ENCODE results near the gene CEP131. TPM values are rescaled to one million over a fixed set of nuclear protein-coding genes. Genes with fewer than 3 reads are reported as not detected.

The CEP131 gene
- polyA plus RNA-seq, 2 of the 4 experiments (the other 2 are of a cell fraction) = 3.3 to 11.5 TPM

GRCh38 chr17:81160306-81160705, 62.5 kb downstream of the CEP131 start:
- H3K4me1 ChIP-seq = peaks cover 2% of the 10 kb centered on the region; the same call in 1 of the 3 replicates
- H3K4me2 ChIP-seq = no peak overlapping the region
- TF ChIP-seq POLR2AphosphoS2 (conservative IDR thresholded peaks at IDR 0.05; ENCODE audit: low read length) = no peak
- TF ChIP-seq CBX2 (IDR thresholded peaks at IDR 0.05; ENCODE audit: borderline replicate concordance, low read depth) = no peak
- no peak for TF ChIP-seq PBX3 (IDR thresholded peaks at IDR 0.05)
- ATAC-seq = no peak
- ChIA-PET CTCF (interaction anchor here (2.0 kb wide), 1 partner anchor 41 kb away, joined by 7 read pairs; no protein-coding TSS in a partner anchor), POLR2A (no interaction called here)
- H3K27ac ChIP-seq = no peak overlapping the region
- FAIRE-seq = no peak
- no peak overlapping the region for H3K4me3 ChIP-seq
- no peaks in the 10 kb centered on the region for H3K9me3 ChIP-seq
- no peak for DNase-seq (ENCODE audit: low read depth in 1 of 2, low spot score in 1 of 2)
- WGBS (ENCODE audit: missing lambda C conversion rate) = 76% methylated on average over 12 of the region's 28 CpGs

- ChIA-PET POLR2A (no interaction called here), CTCF (interaction anchor here (0.6 to 11.4 kb wide), 2 partner anchors 16 to 1058 kb away, joined by 3 to 121 read pairs; partner anchors contain the start of gene GAA)
- TF ChIP-seq KDM1A (IDR thresholded peaks at IDR 0.05; ENCODE audit: low read depth) = no peak
- TF ChIP-seq EP300 (IDR thresholded peaks at IDR 0.05) = no peak
- TF ChIP-seq ZFP36 (IDR thresholded peaks at IDR 0.05; ENCODE audit: borderline replicate concordance, partially characterized antibody) = no peak
- no peak for TF ChIP-seq TFCP2L1 (CRISPR knock-in tag; IDR thresholded peaks at IDR 0.05)
- TF ChIP-seq NPAS2 (CRISPR knock-in tag; IDR thresholded peaks at IDR 0.05; ENCODE audit: borderline replicate concordance) = no peak
- TF ChIP-seq JUNB (IDR thresholded peaks at IDR 0.05) = no peak
- DNase-seq (ENCODE audit: low read depth in 1 of 2, low spot score in 1 of 2) (no peak), FAIRE-seq (no peak), ATAC-seq (no peak)
- Histone ChIP-seq H3K9me3 (no peaks in the 10 kb centered on the region), H3K27ac (no peak overlapping the region), H3K4me2 (no peak overlapping the region), H3K4me1 (no peaks in the 10 kb centered on the region), H3K4me3 (no peak overlapping the region)
- WGBS (ENCODE audit: missing lambda C conversion rate) = 86% methylated on average over 7 of the region's 25 CpGs
Observed at GRCh38 chr17:81159611-81160265, 63.0 kb downstream of the CEP131 start.

- no peak for TF ChIP-seq E2F6 (IDR thresholded peaks at IDR 0.05; ENCODE audit: borderline replicate concordance, low read depth)
- no peak for TF ChIP-seq SMC3 (IDR thresholded peaks at IDR 0.05)
- TF ChIP-seq CTCF (IDR thresholded peaks at IDR 0.05) = no peak
- no peak for TF ChIP-seq KDM1A (IDR thresholded peaks at IDR 0.05; ENCODE audit: low read depth)
- TF ChIP-seq USF2 (IDR thresholded peaks at IDR 0.05) = no peak
- no peak for TF ChIP-seq ZC3H11A (IDR thresholded peaks at IDR 0.05)
- no peak for TF ChIP-seq RAD21 (conservative IDR thresholded peaks at IDR 0.05 in 1 of 2, IDR thresholded peaks at IDR 0.05 in 1 of 2)
- TF ChIP-seq CBX8 (IDR thresholded peaks at IDR 0.05) = no peak
- no peak for TF ChIP-seq ATOH8 (CRISPR knock-in tag; IDR thresholded peaks at IDR 0.05; ENCODE audit: low read depth)
- Histone ChIP-seq H3K9me3 (no peaks in the 10 kb centered on the region), H3K4me3 (no peak overlapping the region), H3K4me1 (no peaks in the 10 kb centered on the region), H3K4me2 (no peak overlapping the region), H3K27ac (no peak overlapping the region)
- CTCF ChIA-PET = interaction anchor here (0.6 to 11.4 kb wide), 6 partner anchors 9 to 1057 kb away, joined by 3 to 121 read pairs (median 3); partner anchors contain the start of gene GAA
- WGBS (ENCODE audit: missing lambda C conversion rate) = 80% methylated on average over 32 of the region's 43 CpGs
- POLR2A ChIA-PET = no interaction called here
- FAIRE-seq (no peak), ATAC-seq (no peak), DNase-seq (ENCODE audit: low read depth in 1 of 2, low spot score in 1 of 2) (no peak)
Observed at GRCh38 chr17:81158688-81159590, 63.8 kb downstream of the CEP131 start.

Data from A549 (cell line).